H1 (cell line): ENCODE data around the gene TEX10. TPM values are rescaled to one million over a fixed set of nuclear protein-coding genes. Genes with fewer than 3 reads are reported as not detected.

ENCODE experiments used
- E2F6 ChIP-seq: IDR thresholded peaks from 2 replicates; pipeline ENCODE4 v1.6.1; 2012; ENCODE audit warnings: inconsistent platforms
- EP300 ChIP-seq, 2 experiments: IDR thresholded peaks; 1 replicate in 1 of 2; 2 replicates in 1 of 2; pipeline ENCODE4 v1.6.1; 2011 to 2012; ENCODE audit warnings: low read depth in 2 of 2, low read length in 2 of 2, mild to moderate bottlenecking in 2 of 2, borderline replicate concordance in 1 of 2, inconsistent platforms in 1 of 2, moderate library complexity in 1 of 2
- KDM1A ChIP-seq: fragments of 200-600, 300-600 bp; sonication (generic); IDR thresholded peaks from 2 replicates; pipeline ENCODE4 v1.7.1; 2016; ENCODE audit warnings: mild to moderate bottlenecking, low read length, borderline replicate concordance
- PHF8 ChIP-seq: fragments of 200-600 bp; sonication (generic); conservative IDR thresholded peaks from 2 replicates; pipeline ENCODE4 v1.7.1; 2012; ENCODE audit warnings: low read depth, mild to moderate bottlenecking, inconsistent platforms, low read length, moderate library complexity
- SP2 ChIP-seq: IDR thresholded peaks from 2 replicates; pipeline ENCODE4 v1.6.1; 2012; ENCODE audit warnings: mild to moderate bottlenecking, low read length, inconsistent platforms
- polyA plus RNA-seq, 7 experiments: library from polyadenylated mRNA; depleted of rRNA in 3 of 7; stranded (reverse) in 5 of 7; unstranded in 2 of 7; fragments of >200 nt in 5 of 7; fragments of 200-250 nt in 2 of 7; gene quantifications; 1 replicate in 5 of 7; 2 replicates in 1 of 7; 4 replicates in 1 of 7; pipeline versions ENCODE4 v1.2.1 to v1.2.3, GENCODE V29; 2011 to 2013; ENCODE audit warnings: missing spikeins in 2 of 7, mixed read lengths in 2 of 7
- total RNA-seq: library from RNA; stranded (reverse); fragmentation: NEBNext Ultra II Directional; extraction: Animal tissue kit (Norgen Biotek cat#: 25700); gene quantifications from 2 replicates; pipeline ENCODE4 v1.2.1, GENCODE V29; 2021

TEX10 gene
- total and polyA plus RNA-seq, 2 of the 8 experiments (the other 6 are each of a cell fraction or from before 2014, with no cell fraction given): 46.9 to 81.0 TPM

- TF ChIP-seq E2F6: no peak
- no peak for TF ChIP-seq PHF8
- TF ChIP-seq KDM1A: no peak
- TF ChIP-seq EP300 (IDR thresholded peaks at IDR 0.05; ENCODE audit: borderline replicate concordance in 1 of 2, low read depth in 2 of 2, low read length in 2 of 2): no peak
- no peak for TF ChIP-seq SP2
Measured at GRCh38 chr9:100281066-100281465, 71.7 kb downstream of the TEX10 start (continued).
